GM21390 (cell line): Measurements from ENCODE around the gene TM4SF18.
"Not testable (repeated sequence)": the region's sequence is repeated elsewhere in the genome, so short reads cannot be mapped to it uniquely, and the experiment has no call there.

ENCODE experiments used
- ATAC-seq: cut with Tn5 transposase; IDR thresholded peaks from one replicate; pipeline ENCODE4 v1.9.1; 2021; ENCODE audit not compliant: unreplicated experiment

The TM4SF18 gene

DNA sequence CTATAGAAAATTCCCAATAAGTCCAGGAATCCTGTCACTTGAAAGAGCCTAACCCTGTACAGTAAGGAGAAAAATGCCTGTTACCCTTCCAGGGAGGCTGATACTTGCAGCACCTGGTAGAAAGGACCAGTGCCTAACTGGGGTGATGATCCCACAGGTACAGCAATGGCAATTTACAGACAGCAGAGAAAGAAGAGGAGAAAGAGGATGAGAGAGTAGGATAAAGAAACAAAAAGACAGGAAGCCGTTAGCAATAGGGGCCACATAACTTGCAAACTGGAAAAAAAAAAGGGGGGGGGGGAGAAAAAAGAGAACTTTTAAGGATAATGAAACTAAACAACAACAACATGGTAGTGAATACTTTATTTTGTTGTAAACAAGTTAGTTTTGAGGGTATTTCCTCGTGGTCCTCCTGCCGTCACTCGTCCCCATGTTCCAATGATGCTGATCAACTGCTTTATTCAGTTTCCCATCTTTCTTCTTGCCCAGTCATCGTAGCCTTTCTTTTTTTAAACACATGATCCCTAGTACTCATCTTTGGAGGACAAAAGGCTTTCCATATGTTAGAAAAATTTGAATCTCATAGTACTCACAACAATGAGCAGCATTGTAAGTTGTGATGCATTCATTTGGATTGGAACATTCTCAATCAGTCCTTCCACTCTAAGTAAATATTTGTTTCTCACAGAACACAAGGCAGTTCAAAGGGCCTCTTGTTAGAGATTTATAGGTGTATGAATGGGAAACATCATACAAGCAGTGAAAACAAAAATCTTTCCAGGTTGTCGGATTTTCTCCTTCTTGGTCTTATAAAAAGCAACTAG, 35.5 kb upstream of the TM4SF18 start:
- no peak for ATAC-seq

DNA sequence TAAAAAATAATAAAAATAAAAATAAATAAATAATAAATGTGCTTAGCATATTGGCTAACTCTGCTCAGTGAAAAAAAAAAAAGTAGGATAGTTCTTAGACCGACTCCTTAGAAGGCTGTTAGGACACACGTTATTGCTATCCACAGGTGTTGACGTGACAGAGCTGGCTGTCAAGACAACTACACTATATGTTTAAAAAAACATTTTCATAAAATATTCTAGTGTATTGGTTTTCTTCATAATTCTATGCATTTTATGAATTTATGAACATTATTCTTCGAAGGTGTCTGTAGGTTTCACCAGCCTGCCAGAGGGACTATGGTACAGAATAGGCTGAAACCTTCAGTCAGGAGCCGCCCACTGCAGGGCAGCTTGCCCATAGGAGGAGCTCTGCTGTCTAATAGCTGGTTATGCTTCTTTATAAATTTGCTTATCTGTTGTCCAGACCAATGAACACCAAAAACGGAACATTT, 34.8 kb upstream of the TM4SF18 start:
- no peak for ATAC-seq

DNA sequence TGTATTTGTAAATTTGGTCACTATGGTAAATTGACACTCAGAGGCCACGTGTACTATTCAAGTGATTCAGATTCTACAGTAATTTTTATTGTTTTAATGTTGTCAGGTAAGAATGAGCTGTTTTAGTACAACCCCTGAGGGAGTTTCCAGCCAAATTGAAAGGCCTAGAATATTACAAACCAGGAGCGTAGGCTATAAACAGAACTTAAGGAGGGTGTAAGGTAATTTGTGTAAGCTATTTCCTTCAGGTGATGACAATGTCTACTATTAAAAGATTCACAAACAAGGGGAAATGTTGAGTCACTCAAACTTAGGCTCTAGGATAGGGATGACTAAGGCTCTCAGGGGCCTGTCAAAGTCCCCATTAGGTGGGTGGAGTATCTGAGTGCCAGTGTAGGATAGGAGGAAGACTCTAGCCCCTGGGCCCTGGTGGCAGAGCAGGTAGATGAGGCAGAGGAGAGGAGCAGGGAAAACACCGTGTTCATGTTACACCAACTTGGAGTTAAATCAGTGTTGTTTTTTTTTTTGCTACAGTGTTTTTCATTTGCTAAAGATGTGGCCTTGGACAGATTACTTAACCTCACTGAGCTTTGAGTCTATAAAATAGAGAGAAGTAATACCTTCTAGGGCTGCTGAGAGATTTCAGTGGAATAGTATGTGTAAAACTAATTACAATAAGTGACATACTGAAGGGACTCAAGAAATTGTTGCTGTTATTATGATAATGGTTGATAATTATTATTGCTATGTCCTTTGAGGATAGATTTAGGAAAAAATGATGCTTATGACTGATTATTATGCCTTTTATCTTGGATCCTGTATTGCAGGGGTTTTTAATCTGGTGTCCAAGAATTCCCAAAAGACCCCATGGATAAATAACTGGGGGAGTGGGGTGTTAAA, 33.8 kb upstream of the TM4SF18 start:
- no peak for ATAC-seq

DNA sequence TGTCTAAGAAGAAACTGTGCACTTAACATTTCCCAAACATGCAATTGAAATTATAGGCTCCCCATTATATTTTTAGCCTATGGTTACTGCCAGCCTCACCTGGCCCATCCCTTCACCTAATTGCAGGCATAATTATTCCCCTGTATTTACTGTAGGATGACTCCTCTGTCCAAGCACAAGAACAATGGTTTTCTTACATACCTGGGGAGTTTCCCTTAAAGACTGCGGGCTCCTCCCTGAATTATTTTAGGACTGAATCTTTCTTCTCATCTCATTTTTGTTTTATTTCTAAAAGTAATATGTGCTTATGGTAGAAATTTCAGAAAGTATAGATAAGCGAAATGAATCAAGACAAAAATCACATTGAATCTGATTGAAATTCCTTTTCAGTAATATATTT, 32.6 kb upstream of the TM4SF18 start:
- ATAC-seq, result no peak

- no peak for ATAC-seq
Measured at GRCh38 chr3:149364624-149365023, 31.2 kb upstream of the TM4SF18 start.

DNA sequence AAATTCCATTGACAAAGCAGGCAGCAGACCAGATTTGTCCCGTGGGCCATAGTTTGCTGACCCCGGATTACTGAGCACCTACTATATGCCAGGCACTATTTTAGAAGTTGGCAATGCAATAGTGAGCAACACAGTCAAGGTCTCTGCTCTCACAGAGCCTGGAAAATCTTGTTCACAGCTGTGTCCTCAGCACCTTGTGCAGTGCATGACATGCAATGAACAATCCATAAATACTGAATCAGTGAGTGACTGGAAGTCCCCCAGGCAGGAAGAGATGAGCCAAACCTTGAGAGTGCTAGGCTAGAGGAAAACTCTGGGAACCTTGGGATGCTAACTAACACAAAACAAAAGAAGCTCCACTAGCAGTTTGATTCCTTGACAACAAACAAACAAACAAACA, 29.6 kb upstream of the TM4SF18 start:
- no peak for ATAC-seq

- no peak for ATAC-seq
Measured at GRCh38 chr3:149362366-149362765, 28.9 kb upstream of the TM4SF18 start.

- no peak for ATAC-seq
Measured at GRCh38 chr3:149356630-149357029, 23.2 kb upstream of the TM4SF18 start.

DNA sequence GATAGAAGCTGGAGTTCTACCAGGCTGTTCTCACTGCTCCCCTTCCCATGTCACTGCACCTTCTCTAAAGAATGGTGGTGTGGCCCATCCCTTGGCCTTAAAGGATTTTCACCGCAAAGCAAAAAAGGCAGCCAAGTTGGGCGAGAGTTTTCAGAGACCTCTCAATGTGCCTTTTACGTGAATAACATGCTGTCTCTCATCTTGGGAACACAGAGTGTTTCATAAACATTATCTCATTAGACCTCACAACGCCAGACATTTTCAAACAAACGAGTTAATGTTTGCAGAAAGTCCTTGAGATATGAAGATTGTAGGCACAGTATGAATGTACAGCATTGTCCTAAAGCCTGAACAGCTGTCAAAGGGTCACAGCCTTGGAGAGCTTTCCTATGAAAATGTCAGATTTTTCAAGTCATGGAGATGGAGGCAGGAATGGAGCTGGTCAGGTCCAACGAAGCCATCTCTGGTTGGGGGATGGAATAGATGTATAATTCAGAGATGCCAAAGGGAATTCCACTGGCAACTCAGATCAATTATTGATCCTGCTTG, 22.7 kb upstream of the TM4SF18 start:
- ATAC-seq, result no peak

DNA sequence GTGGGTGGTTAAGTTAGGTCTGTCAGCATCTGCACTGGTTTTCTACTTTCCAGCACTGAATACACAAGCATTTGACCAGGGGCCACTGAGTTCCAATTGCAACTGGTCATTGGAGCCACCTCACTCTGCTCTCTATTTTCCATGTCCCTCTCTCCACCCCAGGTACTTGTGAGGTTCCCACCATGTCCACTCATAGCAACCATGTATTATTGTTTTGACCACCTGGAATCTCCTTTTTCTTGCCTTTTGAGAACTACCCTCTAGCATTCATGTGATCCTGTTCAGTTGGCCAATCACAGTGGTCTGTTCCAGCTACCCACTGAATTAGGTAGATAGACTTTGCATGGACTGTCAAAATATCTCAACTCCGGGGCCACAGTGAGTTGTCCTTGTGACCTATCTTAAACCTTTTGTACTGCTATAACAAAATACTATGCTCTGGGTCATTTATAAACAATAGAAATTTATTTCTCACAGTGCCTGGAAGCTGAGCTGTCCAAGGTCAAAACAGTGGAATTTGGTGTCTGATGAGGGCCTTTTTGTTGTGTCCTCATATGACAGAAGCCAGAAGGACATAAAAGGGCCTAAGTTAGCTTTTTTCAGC, 20.2 kb upstream of the TM4SF18 start:
- ATAC-seq, result no peak

- peak; percentile 91 for ATAC-seq
Measured at GRCh38 chr3:149352556-149352955, 19.1 kb upstream of the TM4SF18 start.

DNA sequence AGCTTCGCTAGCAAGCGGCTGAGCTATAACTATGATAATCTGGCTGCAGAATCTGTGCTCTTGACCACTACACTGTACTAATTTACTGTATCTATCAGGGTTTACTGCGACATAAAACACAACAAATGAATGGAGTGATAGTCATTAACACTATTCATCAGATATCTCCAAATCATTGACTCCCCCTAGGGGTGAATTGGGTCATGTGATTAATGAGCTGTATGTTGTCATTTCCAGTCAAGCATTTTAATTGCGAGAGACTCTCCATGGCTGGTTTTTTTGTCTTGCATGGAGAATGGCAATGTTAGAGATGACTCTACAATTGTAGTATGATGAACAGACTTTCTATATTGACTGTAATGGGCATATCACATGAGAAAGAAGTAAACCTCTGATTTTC, 10.5 kb upstream of the TM4SF18 start:
- no peak for ATAC-seq

DNA sequence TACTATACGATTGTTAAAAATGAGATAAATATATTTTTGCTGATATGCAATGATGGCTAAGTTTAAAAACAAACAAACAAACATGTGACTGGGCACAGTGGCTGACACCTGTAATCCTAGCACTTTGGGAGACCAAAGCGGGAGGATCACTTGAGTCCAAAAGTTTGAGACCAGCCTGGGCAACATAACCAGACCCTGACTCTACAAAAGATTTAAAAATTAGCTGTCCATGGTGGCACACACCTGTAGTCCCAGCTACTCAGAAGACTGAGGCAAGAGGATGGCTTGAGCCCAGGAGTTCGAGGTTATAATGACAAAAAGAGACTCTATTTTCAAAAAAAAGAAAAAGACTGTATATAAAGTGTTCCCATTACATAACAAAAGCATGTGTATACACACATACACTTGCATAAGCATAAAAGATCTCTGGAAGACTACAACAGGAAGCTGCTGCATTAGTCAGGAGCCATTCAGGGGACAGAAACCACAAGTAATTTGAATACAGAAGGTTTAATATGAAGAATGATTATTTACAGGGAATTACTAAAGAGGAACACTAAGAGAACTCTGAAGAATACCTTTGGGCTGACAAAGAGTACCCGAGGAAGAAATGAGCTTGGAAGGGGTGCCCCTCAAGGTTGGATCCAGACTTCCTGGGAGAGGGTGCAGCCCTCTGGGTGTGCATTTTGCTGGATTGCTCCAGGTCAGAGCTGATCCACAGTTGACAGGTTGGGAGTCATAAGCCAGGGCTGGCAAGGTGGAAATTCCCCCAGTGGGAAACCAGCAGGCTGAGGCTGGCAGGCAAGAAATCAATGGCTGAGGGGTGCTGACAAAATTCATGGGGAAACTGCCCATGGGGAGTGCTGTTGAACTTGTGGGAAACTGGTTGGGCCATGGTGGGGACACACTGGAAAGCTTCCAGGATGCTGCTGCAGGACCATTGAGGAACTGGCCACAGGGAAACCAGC, 9.3 kb upstream of the TM4SF18 start:
- ATAC-seq, result no peak

- no peak for ATAC-seq
Measured at GRCh38 chr3:149340310-149340933, 7.0 kb upstream of the TM4SF18 start.

DNA sequence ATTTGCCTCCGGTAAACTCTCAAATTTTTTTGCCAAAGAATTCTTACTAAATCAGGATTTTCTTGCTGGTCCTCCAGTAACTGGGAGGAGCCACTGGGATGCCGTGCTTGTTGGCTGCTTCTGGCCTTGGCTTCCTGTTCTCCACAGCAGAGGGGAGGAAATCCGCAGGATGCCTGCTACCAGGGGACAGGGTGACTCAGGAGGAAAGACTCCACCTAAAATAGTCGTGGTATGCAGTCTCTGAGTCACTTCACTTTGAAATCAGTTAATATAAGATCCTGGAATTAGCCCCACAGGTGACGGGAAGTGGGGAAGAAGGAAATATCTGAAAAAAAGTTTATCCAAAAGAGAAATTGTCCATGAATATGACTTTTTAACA, 6.5 kb upstream of the TM4SF18 start:
- ATAC-seq, result no peak

DNA sequence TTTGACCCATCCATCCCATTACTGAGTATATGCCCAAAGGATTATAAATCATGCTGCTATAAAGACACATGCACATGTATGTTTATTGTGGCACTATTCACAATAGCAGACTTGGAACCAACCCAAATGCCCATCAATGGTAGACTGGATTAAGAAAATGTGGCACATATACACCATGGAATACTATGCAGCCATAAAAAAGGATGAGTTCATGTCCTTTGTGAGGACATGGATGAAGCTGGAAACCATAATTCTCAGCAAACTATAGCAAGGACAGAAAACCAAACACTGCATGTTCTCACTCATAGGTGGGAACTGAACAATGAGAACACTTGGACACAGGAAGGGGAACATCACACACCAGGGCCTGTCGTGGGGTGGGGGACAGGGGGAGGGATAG, 4.0 kb upstream of the TM4SF18 start:
- not testable (repeated sequence) for ATAC-seq

DNA sequence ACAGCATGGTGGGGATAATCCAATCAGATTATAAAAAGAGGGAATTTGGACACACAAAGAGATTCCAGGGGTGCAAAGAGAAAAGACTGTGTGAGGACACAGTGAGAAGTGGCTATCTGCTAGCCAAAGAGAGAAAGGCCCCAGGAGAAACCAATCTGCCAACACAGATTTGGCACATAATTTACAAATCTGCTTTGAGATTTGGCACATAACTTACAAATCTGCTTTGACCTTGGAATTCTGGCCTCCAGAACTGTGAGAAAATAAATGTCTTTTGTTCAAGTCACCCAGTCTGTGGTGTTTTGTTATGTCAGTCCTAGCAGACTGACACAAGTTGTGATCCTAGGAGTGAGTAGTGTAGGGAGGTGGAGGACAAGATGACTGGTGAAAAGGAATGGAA, 3.5 kb upstream of the TM4SF18 start:
- no peak for ATAC-seq

GRCh38 chr3:149332771-149333170, 665 bp downstream of the TM4SF18 start:
- no peak for ATAC-seq

- no peak for ATAC-seq
Measured at GRCh38 chr3:149332227-149332765, 1.1 kb downstream of the TM4SF18 start.
